GM18511 (cell line): ENCODE measurements around the gene TOR1AIP1.
"Not testable (repeated sequence)": the region's sequence is repeated elsewhere in the genome, so short reads cannot be mapped to it uniquely, and the experiment has no call there.

Experiments
- ATAC-seq: cut with Tn5 transposase; IDR thresholded peaks from one replicate; pipeline ENCODE4 v1.9.1; 2021; ENCODE audit warnings: mild to moderate bottlenecking, moderate library complexity; ENCODE audit not compliant: unreplicated experiment

The TOR1AIP1 gene

DNA sequence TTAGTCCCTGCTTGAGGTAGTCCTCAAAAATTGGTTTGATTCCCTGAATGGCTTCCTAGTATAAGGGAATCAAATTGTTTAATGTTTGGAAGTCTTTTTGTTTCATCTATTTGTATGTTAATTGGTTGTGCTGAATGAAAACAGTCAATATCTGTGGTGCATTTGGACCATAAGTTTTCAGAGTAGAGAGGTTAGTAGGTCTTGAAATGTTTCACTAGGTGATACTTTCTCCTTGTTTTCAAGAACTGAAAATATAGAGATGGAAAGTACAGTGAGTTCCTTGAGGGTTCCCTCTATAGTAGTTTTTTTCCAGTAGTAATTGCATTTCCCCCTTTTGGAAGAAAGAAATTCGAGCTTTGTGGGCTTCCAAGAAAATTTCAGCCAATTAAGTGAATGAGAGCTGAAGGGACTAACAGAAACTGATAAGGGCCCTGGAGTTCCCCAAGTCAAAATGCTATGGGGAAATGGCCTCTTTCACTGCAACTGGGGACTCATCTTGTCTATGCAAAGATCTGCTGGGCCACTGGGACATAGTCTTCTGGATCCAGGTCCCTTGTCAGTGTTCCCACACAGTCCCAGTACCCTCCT is 53.9 kb downstream of the TOR1AIP1 start:
- ATAC-seq, result no peak

DNA sequence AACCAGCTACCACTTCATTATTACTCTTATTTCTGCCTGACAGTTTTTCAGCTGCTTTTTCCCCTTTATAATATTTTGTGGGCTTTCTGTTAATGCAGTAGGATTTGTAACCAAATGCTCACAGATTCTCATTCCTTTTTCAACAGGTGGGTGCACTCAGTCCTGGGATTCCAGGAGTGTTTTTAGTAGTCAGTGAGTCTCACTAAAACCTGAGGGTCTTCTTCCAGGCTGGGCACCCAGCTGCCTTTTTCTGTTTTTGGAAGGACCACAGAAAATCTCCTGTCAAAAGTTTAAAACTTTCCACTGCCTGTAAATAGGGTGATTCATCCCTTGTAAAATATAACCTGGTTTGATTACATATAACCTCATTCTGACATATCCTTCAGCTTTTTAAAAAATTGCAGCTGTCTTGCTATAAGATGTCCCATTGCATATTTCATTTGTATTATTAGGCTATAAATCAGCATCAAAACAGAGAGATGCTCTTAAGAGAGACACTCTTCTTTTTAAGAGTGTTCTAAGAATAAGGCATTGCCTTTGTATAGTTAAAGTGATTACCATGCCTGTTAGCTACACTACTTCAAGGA is 55.7 kb downstream of the TOR1AIP1 start:
- ATAC-seq, result no peak

DNA sequence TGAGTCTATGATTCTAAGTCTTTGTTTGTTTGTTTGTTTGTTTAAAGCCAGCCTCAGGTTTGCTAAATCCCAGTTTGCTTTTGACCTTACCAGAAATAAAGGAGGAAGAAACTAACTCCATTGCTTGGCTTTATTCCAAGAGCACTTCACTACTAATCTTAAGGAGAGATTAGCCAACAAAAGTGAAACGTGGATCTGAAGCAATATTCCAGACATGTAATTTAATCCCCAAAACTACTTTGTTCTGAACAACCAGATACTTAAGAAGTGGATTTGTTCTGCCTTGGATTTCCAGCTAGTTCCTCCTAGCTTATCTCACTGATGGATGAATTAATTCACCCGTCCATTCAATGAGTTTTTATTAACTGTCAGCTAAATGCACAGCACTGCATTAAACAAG is 56.7 kb downstream of the TOR1AIP1 start:
- no peak for ATAC-seq

DNA sequence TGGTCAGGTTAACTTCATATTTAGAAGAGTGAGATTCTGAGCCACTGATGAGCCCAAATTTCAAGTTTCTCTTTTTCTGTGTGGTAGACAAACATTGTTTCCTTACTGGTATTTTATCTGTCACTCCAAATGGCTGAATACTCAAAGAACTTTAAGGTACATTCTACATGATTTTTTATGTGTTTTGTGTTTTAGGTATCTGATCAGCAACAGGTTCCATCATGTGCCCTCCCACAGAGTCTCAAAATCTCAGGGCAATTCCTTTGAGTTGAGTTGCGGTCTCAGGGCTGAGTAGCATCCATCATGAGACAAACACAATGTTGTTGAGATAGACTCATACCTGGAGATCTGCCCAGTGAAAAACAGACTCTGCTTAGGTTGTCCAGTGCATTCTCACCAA is 57.9 kb downstream of the TOR1AIP1 start:
- no peak for ATAC-seq

DNA sequence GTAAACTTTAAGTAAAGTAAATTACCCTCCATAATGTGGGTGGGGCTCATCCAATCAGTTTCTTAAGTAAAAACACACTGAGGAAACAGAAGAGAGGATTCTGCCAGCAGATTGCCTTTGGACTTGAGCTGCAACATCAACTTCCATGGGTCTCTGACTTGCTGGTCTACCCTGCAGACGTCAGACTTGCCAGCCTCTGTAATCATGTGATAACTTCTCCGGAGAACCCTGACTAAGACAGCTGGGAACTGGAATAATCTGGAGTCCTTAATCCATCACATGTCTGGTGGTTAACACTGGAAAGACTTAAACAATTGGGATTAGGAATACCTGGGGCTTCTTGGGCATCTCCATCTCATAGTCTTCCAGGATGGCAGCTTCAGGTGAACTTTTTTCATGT is 59.4 kb downstream of the TOR1AIP1 start:
- ATAC-seq, result no peak

DNA sequence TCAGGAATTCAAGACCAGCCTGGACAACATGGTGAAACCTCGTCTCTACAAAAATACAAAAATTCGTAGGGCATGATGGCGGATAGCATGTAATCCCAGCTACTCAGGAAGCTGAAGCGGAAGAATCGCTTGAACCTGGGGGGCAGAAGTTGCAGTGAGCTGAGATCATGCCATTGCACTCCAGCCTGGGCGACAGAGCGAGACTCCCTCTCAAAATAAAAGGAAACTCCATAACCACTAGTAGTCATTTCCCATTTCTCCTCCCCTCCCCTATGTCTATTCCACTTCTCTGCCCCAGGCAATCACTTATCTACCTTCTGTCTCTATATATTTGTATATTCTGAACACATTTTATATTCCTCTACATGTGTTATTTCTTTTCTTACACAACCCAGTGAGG is 68.6 kb downstream of the TOR1AIP1 start:
- ATAC-seq, result no peak

DNA sequence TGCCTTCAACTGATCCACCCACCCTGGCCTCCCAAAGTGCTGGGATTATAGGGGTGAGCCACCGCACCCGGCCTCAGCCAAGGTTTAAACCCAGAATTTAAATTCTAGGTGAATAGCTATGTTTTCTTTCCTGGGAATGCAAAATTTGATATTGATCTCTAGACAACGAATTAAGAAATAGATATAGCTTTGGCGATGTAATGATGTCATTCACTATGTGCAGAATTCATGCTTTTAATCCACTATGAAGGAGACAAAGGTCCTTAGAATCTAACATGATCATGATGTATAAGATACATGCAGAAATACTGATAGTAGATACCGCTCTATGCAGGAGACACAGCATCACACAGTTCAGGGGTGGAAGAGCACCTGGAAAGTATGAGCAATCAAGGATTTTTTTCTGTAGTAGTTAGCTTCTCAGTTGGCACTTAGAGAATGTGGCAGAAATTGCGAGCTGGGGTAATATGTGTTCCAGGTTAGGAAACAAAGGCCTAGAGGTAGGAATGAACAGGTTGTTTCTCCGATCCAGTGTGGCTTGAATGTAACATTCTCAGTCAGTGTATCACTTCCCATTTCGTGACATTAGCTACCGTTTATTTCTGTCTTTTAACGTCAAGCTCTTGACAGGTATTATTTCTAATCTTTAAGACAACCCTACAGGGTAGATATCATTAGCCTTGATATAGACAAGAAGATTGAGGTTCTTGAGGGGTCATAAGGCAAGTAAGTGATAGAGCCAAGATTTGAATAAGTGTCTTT is 69.5 kb downstream of the TOR1AIP1 start:
- no peak for ATAC-seq

DNA sequence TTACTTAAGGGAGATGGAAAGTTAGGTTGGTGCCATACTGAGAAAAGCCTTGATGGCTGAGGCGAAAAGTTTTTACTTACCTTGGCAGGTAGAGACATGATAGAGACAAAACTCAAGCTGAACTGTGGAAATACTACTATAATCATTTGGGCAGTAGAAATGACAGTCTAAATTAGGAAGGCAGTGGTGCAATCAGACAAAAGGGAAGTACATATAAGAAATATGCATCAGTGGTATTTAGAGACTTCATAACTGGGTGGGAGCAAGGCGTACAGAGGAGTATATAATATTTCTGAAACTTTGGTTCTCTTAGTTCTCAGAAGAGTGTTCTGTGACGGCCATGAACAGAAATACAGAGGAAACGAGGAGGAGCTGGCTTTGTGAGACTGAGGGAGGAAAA is 70.1 kb downstream of the TOR1AIP1 start:
- ATAC-seq, result no peak

DNA sequence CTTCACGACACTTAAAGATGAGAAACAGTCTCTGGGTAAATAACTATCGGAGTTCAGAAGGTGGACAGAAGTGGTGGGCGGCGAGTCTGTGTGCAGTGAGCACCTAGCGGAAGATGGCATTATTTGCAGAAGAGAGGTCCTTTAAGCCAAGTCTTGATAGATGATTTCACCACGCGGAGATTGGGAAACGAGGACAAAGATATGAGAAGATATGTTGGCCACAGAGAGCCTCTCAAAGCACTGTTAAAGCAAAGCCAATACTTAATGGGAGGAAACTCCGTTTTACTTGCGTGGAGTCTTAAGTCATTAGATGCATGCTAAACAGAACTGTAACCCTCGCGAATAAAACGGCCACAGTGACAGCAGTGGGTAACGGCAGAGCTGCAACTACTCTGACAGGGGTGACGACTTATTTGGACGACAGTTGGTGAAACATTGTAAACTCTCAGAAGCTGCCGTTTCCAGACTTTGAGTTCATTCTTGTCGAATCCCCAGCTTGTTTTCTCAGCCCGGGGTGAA is 71.9 kb downstream of the TOR1AIP1 start:
- ATAC-seq, result peak; percentile 33

DNA sequence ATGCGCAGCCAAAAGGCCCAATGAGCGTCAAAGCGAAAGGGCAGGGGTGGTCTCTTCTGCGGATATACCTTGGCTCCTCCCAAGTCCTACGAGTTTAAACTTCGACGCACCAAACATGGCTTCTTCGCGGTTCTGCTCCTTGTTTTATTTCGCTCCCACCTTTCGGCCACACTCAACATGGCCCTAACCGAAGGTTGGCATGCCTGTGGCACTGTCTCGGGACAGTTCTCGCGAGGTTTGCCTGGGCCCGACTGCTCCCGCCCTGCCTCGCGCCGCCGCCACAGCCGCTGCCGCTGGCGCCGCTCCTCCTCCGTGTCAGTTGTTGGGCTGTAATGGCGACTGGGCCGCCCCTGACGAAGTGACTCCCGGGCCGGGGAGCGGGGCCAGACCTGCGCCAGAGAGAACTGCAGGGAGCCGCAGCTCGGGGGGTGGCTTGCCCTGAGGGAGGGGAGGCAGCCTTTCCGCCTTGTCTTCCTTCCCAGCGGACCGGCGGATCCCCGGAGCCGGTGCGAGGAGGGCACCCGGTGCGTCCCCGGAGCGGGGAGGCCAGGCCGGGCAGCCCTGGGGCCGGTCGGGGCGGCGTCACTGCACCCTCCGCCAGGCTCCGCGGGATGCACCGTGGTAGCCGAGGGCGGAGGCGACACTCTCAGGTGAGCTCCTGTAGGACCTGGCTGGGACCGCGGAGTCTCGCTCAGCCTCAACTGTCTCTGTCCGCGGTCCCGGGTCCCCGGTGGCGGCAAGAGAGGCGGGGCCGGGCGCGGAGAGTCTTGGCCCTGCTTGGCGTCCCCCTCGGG is 72.6 kb downstream of the TOR1AIP1 start, which contains the start of gene CEP350:
Gene CEP350, plus strand, starts transcription at position 318 of the 794 bp plus-strand sequence. CDS start 31,372 bp downstream, outside the sequence.
- peak; percentile 90 for ATAC-seq

DNA sequence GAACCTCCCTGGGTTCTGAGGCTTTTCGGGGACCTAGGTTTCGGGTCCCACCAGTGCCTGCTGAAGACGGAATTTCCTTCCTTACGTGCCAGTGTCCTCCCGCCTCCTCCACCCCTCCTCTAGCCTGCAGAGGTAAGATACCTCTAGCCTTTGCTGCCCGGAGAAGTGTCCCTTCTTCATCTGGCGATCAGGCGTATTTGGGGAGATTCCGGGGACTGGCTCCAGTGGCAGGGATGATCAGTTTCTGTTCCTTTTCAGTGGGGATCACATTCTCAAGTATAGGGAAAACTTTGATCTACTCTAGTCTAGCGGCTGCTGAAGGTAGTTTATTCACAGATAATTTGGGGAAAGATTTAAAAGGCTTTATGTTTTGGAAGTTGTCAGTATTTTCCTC is 73.2 kb downstream of the TOR1AIP1 start:
- no peak for ATAC-seq

DNA sequence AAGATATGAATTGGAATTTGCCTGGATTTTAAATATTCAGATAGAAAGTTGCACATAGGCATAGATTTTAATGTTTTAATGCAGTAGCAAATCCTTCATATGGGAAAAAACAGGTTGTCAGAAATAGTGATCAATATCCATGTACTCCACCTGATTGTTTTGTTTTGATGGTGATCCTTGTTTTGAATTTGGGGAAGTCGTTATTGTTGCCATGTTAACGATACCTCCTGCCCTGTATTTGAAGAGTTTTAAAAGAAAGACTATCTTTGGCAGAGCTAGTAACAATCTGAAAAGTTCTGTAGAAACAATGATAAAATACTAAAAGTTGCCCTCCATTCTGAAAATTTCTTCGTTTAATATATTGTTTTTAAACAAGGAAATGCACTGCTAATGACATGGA is 73.6 kb downstream of the TOR1AIP1 start:
- no peak for ATAC-seq

DNA sequence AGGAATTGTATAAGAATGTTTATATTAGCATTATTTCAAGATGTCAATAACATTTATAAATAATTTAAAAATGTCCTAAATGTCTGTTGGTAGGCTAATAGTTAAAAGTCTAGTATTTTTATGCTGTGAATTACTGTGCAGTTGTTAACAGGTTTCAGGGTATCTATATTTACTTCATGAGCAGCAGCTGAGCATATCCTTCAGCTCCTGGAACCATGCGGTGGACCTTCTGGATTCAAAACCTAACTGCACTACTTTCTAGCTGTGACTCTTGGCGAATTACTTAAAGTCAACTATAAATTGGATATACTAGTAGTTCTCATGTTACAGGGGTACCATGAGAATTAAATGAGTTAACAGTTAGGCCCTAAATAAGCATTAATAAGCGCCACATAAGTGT is 76.3 kb downstream of the TOR1AIP1 start:
- no peak for ATAC-seq

DNA sequence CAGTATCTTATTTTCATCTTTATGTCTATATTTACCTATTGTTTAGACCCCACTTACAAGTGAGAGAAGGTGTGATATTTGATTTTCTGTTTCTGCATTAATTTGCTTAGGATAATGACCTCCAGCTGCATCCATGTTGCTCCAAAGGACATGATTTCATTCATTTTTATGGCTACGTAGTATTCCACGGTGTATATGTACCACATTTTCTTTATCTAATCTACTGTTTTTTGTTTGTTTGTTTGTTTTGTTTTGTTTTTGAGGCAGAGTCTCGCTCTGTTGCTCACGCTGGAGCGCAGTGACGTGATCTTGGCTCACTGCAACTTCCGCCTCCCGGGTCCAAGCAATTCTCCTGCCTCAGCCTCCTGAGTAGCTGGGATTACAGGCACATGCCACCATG is 80.1 kb downstream of the TOR1AIP1 start:
- not testable (repeated sequence) for ATAC-seq

DNA sequence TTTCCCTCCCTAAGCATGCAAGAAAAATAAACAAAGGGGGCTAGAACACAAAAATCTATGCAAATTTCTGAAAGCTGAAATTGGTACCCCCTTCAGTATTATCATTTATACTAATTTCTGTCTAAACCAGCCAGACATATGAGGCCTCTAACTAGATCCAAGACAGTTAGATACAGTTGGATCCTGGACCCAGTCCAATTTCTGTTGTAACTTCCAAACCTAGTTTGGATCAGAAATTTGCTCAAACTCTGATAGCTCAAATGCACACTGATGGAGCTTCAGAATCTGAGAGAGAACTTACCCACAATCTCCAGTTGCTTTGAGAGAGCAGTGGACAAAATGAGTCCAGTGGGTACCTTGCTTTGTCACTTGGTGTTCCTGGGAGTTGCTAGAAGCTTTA is 84.5 kb downstream of the TOR1AIP1 start:
- no peak for ATAC-seq

DNA sequence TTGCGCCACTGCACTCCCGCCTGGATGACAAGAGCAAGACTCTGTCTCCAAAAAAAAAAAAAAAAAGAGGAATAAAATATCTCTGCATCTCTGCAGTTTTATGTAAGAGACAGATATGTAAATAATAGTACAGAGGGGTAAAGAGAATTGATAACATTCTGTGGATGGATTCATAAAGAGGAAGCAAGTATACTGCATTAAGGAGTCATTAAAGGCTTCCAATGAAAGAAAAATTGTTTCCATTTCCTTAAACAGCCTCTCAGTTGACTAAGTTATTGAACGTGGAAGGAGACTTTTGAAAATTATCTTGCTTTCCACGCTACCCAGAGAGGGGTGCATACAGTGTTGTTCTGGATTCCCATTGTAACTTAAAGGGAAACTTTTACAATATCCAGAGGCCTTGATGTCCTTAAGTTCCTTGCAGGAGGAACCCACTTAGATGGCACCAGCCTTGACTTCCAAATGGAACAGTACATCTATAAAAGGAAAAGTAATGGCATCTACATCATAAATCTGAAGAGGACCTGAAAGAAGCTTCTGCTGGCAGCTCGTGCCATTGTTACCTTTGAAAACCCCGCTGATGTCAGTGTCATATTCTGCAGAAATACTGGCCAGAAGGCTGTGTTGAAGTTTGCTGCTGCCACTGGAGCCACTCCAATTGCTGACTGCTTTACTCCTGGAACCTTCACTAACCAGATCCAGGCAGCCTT is 86.4 kb downstream of the TOR1AIP1 start:
- ATAC-seq, result no peak

DNA sequence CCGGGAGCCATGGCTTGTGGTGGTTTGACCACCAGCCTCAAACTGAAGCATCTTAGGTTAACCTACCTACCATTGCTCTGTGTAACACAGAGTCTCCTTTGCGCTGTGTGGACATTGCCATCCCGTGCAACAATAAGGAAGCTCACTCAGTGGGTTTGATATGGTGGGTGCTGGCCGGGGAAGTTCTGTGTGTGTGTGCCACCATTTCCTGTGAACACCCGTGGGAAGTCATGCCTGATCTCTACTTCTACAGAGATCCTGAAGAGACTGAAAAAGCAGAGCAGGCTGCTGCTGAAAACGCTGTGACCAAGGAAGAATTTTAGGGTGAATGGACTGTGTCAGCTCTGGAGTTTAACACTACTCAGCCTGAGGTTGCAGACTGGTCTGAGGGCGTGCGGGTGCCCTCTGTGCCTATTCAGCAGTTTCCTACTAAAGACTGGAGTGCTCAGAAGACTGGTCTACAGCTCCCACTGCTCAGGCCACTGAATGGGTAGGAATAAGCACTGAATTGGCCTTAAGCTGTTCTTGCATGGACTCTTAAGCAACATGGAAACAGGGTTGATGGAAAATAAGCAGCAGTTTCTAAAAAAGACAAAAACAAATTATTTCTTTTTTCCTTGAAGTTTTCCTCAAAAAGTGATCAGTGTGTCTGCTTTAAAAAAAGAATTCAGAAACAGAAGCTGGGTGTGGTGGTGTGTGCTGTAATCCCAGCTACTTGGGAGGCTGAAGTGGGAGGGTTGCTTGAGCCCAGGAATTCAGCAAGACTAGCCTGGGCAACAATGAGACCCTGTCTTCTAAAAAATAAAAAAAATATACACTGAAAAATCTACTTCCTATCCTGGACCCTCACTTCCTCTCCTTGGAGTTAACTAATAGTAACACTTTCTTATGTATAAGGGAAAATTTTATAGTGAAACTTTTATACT is 87.2 kb downstream of the TOR1AIP1 start:
- no peak for ATAC-seq
